Measurements from ENCODE around the gene HNRNPA3. TPM values are rescaled to one million over a fixed set of nuclear protein-coding genes. Genes with fewer than 3 reads are reported as not detected.

Gene HNRNPA3
- polyA plus RNA-seq, 1 donor (not counting 4 experiments of a cell fraction or from before 2014, with no cell fraction given), result 178 TPM

- Histone ChIP-seq H3K4me2 (ENCODE audit: control insufficient read depth, extremely low read depth, insufficient read depth, low read depth, low read length) (no peak overlapping the region), H3K4me1 (ENCODE audit: control insufficient read depth, extremely low read depth, insufficient read depth, low read length) (peaks cover 44% of the 10 kb centered on the region)
- dilution Hi-C loops (cut with MboI; ENCODE audit: extremely low pct_ligation_motif_present, low sequenced_read_pairs), result no loop called here
These were observed 25.3 kb downstream of the HNRNPA3 start for GRCh38 chr2:177237932-177238331.

DNA sequence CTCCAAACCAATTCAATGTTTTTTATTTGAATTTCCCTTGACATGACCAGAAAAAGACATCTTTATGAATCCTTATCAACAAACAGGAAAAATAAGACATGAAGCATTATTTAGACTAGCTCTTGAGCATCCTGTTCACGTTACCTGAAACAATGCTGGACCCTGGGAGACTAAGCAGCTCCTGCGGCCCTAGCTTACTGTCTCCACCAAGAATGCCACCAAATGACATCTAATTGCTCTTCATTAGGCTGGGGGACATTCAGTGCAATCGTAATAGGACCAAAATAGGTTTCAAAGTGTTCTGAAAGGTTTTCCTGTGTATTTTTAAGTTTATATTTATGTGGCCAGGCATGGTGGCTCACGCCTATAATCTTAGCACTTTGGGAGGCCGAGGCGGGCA lies 26.5 kb downstream of the HNRNPA3 start:
- H2AFZ ChIP-seq (ENCODE audit: control insufficient read depth, low read length), result no peak overlapping the region
- DNase-seq (ENCODE audit: low read depth, low spot score) (no peak), FAIRE-seq (no peak)
- no peak overlapping the region for H3K9ac ChIP-seq (ENCODE audit: control insufficient read depth, extremely low read depth, insufficient read depth, low read length)
- no peak overlapping the region for H3K27ac ChIP-seq (ENCODE audit: control insufficient read depth, insufficient read depth, low read length)
- TF ChIP-seq EZH2 (IDR thresholded peaks at IDR 0.05; ENCODE audit: low read length), result no peak
- TF ChIP-seq, protein P1, sequence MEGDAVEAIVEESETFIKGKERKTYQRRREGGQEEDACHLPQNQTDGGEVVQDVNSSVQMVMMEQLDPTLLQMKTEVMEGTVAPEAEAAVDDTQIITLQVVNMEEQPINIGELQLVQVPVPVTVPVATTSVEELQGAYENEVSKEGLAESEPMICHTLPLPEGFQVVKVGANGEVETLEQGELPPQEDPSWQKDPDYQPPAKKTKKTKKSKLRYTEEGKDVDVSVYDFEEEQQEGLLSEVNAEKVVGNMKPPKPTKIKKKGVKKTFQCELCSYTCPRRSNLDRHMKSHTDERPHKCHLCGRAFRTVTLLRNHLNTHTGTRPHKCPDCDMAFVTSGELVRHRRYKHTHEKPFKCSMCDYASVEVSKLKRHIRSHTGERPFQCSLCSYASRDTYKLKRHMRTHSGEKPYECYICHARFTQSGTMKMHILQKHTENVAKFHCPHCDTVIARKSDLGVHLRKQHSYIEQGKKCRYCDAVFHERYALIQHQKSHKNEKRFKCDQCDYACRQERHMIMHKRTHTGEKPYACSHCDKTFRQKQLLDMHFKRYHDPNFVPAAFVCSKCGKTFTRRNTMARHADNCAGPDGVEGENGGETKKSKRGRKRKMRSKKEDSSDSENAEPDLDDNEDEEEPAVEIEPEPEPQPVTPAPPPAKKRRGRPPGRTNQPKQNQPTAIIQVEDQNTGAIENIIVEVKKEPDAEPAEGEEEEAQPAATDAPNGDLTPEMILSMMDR (optimal IDR thresholded peaks at IDR 0.05 in 1 of 3, IDR thresholded peaks at IDR 0.05 in 1 of 3, conservative IDR thresholded peaks at IDR 0.05 in 1 of 3; ENCODE audit: extremely low read depth in 1 of 3, insufficient read depth in 2 of 3, low read length in 3 of 3), result no peak
- H3K4me1 ChIP-seq (ENCODE audit: control insufficient read depth, extremely low read depth, insufficient read depth, low read length), result peaks cover 54% of the 10 kb centered on the region
- no peak overlapping the region for H3K4me2 ChIP-seq (ENCODE audit: control insufficient read depth, extremely low read depth, insufficient read depth, low read depth, low read length)
- H3K4me3 ChIP-seq (ENCODE audit: control insufficient read depth in 2 of 3, extremely low read depth in 1 of 3, insufficient read depth in 2 of 3, low read depth in 1 of 3, low read length in 3 of 3), result no peak overlapping the region
- peaks cover 35% of the 10 kb centered on the region for H4K20me1 ChIP-seq (ENCODE audit: control insufficient read depth, extremely low read depth, insufficient read depth, low read length)
- H3K9me1 ChIP-seq (ENCODE audit: control insufficient read depth, extremely low read depth, insufficient read depth, low read length), result peaks cover 5% of the 10 kb centered on the region
- dilution Hi-C loops (cut with MboI; ENCODE audit: extremely low pct_ligation_motif_present, low sequenced_read_pairs), result no loop called here
- no peaks in the 10 kb centered on the region for H3K9me3 ChIP-seq (ENCODE audit: control insufficient read depth, low read depth, low read length)
- H3K79me2 ChIP-seq (ENCODE audit: control insufficient read depth, insufficient read depth, low read length), result peaks cover 96% of the 10 kb centered on the region
- H3K36me3 ChIP-seq (ENCODE audit: control insufficient read depth in 2 of 2, extremely low read depth in 1 of 2, insufficient read depth in 2 of 2, low read length in 2 of 2), result peaks cover 3 to 49% of the 10 kb centered on the region in 2 experiments
- H3K27me3 ChIP-seq (ENCODE audit: control insufficient read depth, extremely low read depth, insufficient read depth, low read length), result no peaks in the 10 kb centered on the region

More at GRCh38 chr2:177237932-177238331, 25.3 kb downstream of the HNRNPA3 start:
- Histone ChIP-seq H3K79me2 (ENCODE audit: control insufficient read depth, insufficient read depth, low read length) (peaks cover 92% of the 10 kb centered on the region), H2AFZ (ENCODE audit: control insufficient read depth, low read length) (no peak overlapping the region), H3K4me3 (ENCODE audit: control insufficient read depth in 2 of 3, extremely low read depth in 1 of 3, insufficient read depth in 2 of 3, low read depth in 1 of 3, low read length in 3 of 3) (no peak overlapping the region), H3K9ac (ENCODE audit: control insufficient read depth, extremely low read depth, insufficient read depth, low read length) (no peak overlapping the region), H3K27ac (ENCODE audit: control insufficient read depth, insufficient read depth, low read length) (no peak overlapping the region), H3K9me1 (ENCODE audit: control insufficient read depth, extremely low read depth, insufficient read depth, low read length) (peaks cover 5% of the 10 kb centered on the region), H3K27me3 (ENCODE audit: control insufficient read depth, extremely low read depth, insufficient read depth, low read length) (no peaks in the 10 kb centered on the region), H3K9me3 (ENCODE audit: control insufficient read depth, low read depth, low read length) (no peaks in the 10 kb centered on the region), H4K20me1 (ENCODE audit: control insufficient read depth, extremely low read depth, insufficient read depth, low read length) (peaks cover 34% of the 10 kb centered on the region), H3K36me3 (ENCODE audit: control insufficient read depth in 2 of 2, extremely low read depth in 1 of 2, insufficient read depth in 2 of 2, low read length in 2 of 2) (peaks cover 5 to 48% of the 10 kb centered on the region in 2 experiments)
- TF ChIP-seq, protein P1 (optimal IDR thresholded peaks at IDR 0.05 in 1 of 3, IDR thresholded peaks at IDR 0.05 in 1 of 3, conservative IDR thresholded peaks at IDR 0.05 in 1 of 3; ENCODE audit: extremely low read depth in 1 of 3, insufficient read depth in 2 of 3, low read length in 3 of 3), result no peak
- no peak for TF ChIP-seq EZH2 (IDR thresholded peaks at IDR 0.05; ENCODE audit: low read length)
- no peak for FAIRE-seq
- DNase-seq (ENCODE audit: low read depth, low spot score), result no peak
